Measurements from ENCODE around the gene TNFAIP8L3.
A peak's percentile ranks its signal among the peaks of the same experiment; 100 is the strongest.

TNFAIP8L3 gene

DNA sequence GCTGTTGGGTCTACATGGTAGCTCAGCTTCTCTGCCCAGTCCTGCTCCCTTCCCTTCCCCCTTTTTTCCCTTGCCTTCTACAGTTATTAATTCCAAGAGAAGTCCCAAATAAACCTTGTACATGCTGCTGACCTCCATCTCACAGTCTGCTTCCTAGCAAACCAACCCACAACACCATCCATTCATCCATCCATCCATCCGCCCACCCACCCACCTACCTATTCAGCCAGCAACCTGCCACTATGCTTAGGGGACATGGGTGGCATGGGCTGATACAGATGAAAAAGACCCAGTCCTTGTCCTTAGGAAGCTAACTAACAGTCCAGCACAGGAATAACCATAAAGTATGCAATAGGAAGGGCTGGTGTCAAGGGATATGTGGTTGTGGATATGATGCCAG, 5.7 kb downstream of the TNFAIP8L3 start:
- DNase-seq: no peak

DNA sequence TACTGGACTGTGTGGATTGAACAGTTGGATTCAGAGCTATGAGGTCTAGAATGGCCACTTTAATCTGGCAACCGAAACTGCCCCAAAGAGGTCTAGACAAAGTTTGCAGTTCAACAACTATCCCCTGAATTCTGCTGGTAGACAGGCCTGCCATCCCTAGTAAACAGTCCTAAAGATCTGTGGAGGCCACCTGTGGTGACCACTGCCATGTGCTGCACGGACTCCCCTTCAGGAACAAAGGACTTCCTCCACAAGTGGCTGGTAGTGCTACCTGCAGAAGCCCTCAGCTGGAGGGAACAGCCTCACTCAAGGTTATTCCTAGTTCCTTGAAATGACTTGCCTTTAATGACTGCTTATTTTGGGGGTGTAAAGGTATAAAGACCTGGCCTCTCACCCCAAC, 6.1 kb downstream of the TNFAIP8L3 start:
- no peak for DNase-seq

DNA sequence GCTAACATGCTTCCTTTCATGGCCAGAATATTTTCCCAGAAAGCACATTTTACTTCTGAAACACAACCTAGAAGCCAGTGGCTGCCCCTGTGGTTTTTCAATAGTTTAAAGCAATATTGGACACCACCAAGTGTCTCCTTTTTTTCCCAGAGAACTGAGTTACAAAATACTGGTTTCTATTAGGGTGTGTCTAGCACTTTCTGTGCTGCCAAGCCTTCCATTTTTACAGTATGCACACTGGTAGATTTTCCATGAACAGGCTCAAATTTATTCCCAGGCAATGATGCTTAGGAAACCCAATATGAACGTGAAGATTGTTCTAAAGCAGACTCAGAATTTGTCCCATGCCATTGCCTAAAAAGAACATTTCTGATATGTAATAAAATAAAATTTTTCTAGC, 7.2 kb downstream of the TNFAIP8L3 start:
- DNase-seq: no peak

DNA sequence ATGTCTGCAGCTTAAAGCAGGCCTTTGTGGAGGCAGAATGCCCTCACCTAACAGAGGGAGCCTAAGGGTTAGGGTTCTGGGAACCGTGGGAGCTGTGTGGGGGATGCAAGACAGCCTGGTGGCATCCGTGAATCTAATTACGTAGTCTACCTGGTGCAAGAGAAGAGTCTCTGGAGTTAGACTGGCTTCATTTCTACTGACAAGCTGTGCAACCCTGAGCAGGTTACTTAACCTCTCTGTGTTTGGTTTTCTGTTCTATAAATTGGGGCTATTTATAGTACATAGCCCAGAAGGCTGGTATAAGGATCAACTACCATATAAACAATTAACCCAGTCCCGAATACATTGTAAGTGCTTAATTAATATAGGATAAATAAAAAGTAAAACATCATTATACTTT, 8.3 kb downstream of the TNFAIP8L3 start:
- no peak for DNase-seq

DNA sequence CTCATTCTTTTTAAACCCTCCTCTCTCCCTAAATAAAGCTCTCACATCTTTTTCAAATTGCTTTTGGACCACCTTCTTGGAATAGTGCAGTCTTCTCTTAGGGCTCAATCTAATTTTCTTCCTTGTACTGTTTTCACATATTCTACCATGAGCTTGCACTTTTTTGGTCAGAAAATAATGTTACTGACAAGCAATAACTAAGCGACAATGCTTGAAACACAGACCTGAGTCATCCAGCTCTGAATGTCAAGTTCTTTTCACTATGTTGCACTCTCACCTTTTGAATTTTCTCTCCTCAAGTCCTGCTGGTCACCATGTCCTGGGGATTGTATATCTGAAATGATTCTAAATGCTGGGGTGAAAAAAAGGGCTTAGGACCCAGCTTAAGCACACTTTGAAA, 8.9 kb downstream of the TNFAIP8L3 start:
- no peak for DNase-seq

DNA sequence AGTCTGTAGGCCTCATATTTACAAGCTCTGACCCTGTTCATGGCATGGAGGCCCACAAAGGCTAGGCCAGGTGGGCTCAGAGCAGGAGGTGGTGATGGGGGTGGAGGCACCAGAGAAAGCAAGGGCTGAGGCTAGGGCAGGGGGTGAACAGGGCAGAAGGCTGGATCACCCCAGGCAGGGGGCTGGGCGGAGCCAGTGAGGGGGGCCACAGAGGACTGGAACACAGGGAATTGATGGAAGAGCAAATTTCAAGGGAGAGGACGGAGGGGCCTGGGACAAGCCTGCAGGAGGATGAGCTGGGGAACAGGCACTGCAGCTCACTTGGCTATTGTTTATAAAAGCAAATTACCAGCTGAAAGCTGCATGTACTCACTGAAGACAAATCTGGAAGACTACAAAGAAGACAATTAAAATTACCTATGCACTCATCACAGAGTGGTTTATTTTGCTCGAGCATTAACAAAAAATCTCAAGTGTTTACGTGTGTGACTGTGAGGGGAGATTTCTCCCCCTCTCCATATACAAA, 11.0 kb downstream of the TNFAIP8L3 start:
- no peak for DNase-seq

DNA sequence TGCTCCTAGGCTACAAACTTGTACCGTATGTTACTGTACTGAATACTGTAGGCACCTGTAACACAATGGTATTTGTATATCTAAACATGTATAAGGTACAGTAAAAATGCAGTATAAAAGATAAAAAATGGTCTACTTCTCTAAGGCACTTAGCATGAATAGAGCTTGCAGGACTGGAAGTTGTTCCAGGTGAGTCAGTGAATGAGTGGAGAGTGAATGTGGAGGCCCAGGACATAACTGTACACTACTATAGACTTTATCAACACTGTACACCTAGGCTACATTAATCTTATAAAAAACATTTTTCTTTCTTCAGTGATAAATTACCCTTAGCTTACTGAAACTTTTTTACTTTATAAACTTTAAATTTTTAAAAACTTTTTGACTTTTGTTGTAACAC, 12.5 kb downstream of the TNFAIP8L3 start:
- DNase-seq: no peak

DNA sequence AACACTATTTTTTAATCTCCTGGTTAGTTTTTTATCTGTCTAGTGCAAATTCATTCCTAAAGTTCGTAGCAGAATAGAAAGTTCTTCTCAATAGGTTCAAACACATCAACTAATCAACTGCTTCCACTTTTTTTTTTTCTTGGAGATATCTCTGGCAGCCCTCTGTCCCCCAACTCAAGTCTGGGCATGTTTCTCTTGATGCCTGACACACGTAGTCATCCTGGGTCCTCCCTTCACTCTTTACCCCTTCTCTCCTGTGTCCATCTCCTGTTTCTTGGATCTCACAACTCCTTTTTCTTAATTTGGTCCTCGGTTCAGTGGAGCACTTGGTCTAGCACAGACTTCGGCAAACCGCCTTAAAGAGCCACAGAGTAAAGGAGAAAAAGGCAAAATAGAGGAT, 14.4 kb downstream of the TNFAIP8L3 start:
- DNase-seq: no peak

DNA sequence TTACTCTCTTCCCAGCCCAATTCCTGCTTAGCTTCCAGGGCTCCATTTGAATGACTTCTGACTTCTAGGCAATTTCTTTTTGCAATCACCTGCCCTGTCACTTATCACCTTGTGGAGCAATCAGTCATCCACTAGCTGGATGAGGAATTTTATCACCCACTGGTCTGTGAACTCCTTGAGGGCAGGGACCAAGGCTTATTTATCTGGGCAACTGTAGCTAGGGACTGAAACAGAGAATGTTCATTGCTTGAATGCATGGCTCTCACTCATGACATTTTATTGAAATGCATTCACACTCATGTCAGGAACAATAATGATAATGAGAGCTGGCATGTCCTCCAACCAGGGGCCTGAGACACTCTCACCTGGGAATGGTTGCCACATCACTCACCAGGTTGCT, 15.5 kb downstream of the TNFAIP8L3 start:
- no peak for DNase-seq

DNA sequence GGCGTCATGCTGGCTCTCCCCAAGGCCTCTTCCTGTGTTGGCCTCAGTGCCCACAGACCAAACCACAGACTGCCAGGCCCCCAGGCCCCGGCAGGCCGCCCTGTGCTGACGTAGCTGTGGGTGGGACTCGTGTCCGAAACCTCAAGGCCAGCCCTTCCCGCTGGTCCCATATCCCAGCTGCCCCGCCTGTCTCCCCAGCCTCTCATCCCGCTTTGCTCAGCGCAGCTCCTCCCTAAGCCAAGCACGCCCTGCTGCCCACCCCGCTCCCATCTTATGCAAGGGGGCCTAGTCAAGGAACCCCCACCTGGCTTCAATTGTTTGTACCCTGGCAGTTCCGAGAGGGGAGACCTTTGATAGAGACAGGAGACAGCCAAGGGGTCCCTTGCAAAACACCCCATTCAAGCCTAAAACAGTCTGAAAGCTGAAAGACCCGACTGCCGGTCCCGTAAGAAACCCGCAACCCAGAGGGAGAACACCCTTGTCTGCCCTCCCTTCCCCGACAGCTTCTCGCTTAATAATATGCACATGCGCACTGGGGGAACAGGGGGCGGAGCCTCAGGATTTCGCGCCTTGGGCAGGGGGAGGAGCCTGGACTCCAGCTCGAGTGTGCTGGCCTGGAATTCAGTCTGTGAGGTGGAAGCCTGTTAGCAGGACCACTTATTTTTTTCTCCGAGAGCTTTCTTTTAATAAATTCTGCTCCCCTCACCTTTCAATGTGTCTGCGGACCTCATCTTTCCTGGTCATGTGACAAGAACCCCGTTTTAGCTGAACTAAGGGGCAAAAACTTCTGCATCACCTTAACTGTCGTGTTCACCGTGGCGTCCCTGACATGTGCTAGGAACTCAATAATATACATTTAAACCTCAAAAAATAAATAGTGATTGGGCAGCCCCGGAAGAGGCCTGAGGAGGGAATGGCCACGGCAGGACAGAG, 17.2 kb downstream of the TNFAIP8L3 start:
- DNase-seq: peak in 3 of 5 experiments; percentile 5 to 36 (median 14)

DNA sequence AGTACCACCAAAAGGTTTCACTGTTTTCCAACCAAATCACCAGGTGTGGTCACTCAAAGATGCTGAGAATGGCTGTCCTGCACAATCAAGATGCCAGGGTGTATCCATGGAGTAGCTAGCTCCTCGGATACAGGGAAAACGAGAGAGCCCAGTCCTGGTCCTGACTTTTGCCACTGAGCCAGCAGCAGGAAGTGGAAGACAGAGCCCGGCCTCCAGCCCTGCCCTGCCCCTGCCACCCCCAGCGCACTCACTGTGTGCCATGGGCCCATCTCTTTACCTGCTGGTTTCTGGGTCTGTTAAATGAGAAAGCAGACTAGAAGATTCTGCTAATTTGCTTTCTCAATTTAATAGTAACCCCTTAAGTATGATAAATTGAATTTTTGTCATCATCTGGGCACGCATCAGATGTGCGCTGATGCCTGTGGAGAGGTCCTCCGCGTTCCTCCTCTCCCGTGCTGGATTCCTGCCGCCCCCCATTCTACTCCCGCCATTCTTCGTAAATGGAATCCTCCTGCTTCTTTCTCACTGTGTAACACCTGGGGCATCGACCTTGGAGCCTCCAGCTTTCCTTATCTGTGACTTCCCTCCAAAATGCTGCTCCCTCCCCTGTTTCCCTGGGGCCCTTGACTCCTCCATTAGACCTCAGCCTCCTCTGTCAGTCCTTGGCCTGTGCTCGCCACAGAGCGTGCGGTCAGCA, 18.0 kb downstream of the TNFAIP8L3 start:
- no peak for DNase-seq

DNA sequence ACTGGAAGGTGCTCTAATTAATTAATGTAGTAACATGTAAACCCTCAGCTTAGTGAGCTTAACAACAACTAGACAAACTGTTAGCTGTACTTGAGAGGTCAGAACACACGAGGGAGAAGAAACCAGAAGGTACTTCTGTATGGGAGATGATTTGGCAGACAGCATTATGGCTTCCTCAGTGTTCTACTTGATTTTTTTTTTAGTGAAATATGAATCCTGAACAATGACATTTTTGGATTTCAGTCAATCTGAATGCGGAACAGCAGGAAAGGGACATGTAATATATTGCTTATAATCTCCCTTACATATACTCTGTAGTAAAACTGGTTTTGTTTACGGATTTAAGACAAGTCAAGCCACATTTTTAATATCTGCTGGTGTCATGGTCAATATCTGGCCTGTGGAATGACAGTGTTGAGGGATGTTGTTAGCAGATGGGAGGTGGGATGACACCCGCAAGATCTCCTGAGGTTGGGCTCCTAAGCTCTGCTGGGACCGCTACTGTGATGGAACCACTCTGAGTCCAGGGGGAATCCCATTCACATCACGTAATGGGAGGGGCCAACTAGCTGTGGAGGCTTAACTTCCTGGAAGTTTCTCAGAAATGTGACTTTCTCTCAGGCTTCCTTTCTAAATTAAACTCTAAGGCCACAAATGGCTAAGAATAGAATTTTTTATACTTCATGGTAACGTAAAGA, 18.7 kb downstream of the TNFAIP8L3 start:
- DNase-seq: peak in 1 of 5 experiments; percentile 16

DNA sequence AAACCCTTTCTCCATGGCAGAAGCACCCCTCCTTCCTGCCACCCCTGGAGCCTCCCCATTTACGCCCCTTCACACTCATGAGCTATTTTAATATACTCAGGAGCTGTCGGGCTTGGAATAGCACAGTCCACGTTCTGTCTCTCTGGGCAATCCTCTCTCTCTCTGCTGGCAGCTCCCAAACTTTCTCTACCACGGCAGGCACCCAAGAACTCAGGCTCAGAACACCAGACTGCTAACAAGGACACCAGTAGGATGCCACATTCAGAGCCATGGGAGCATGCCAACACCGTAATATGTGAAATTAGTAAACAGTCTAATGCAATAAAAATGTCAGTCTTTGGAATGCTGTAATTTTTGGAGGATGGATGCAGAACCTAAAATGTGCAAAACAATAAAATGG, 19.3 kb downstream of the TNFAIP8L3 start:
- DNase-seq: no peak

DNA sequence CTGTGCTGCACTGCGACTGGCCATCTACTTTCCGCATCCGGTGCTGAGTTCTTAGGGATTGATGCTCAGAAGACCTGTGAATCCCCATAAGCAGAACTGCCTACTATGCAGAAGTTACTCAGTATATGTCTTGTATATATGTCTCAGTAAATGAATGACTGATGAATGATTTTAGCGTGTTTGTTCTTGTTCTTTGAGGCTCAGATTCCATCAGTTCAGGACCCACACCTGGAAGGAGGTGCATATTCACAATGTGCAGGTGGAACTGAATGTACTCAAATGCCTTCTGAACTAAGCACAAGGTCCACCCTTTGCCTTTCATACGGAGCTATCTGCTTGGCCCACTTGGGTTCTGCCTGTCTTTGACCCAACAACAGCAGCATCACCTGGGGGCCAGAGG, 19.8 kb downstream of the TNFAIP8L3 start:
- DNase-seq: no peak

DNA sequence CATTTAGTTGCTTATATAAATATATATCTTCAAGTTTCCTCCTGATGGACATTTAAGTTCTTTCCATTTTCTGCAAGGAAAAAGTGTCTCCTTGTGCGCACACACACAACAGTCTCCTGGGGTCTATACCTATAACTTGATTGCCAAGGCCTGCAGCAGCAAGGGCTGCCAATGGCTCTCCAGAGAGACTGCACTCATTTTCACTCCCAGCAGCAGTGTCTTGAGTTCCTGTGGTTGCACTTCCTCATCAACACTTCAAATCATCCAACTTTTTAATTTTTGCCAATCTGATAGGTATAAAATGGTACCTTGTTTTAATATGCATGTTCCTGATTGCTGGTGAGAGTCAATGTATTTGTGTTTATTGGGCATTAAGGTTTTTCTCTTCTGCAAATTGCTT, 23.1 kb downstream of the TNFAIP8L3 start:
- no peak for DNase-seq

DNA sequence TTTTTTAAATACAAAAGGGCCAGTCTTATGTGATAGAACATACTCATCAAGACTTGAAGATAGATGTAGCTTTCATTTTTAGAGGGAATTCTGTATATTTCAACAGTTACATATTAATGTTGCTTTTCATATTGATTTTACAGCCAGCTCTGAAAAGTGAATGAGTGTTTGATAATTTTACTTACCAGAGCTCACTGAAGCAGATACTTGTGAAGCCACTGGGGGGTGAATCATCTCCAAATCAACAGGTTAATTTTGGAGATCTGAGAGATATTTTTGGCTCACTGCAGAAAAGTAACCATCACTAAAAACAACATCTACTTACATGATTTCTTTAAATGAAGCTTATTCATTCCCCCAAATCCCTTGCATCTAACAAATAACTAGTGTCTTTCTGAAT, 24.7 kb downstream of the TNFAIP8L3 start:
- DNase-seq: no peak

DNA sequence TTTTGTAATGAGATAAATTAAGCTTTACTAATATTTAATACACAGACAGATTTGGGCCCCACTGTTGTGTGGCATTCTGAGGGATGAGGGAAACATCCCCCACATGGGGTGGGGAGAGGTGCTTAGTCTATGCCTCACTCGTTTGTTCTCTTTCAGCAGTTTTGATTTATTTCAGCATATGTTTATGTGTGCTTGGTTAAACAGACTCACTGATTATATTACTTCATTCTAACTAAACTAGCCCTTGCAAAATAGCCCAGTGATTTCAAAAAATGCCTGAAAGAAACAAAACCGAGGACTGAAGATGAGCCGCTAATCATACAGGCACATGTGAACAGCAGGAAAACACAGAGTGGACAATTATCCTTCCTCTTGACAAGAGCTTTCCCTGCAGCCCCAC, 27.2 kb downstream of the TNFAIP8L3 start:
- no peak for DNase-seq

DNA sequence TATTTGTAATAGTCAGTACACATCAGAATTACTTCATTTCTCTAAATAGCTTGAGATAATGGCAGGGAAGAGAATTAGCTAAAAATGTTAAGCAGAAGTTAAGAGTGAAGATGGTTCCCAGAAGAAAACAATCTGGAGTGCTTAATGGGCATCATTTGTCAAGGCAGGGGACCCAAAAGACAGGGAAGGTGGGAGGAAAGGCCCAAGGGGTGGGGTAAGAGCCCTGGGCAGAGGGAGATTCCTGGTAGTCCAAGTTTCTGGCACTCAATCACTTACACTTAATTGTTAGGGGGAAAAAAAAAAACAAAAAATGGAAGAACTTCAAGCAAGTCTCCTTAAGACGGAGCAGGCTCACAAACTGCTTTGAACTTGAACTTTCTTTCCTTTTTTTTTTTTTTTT, 28.9 kb downstream of the TNFAIP8L3 start:
- DNase-seq: no peak

DNA sequence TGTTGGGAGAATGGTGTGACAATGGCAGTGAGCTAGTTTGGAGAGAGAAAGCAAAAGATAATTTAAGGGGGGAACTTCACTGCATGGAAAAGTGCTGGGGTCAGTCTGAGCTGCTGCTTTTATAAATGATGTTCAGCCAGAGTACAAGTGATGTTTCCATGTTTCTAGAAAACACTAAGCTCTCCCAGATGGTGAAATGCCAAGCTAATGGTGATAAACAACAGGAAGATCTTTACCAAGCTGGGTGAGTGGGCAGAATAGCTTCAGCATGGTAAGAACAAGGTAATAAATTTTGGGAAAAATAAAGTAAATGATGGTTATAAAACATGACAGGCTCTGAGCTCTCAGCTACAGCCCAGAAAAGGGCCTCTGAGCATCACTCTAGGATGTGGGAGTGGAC, 29.4 kb downstream of the TNFAIP8L3 start:
- no peak for DNase-seq

DNA sequence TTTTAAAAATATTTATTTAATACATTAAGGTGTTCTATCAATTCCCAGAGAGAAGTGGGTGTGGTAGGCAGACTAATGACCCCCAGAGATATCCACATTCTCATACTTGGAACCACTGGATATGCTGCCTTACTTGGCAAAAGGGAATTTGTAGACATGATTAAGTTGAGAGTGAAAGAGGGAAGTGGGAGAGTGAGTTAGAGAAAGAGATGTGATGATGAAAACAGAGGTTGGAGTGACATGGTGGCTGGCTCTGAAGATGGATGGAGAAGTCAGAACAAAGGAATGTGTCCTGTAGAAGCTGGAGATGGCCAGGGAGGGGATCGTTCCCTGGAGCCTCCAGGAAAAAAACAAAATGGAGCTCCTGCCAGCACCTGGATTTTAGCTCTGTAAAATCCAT, 32.0 kb downstream of the TNFAIP8L3 start:
- no peak for DNase-seq

DNA sequence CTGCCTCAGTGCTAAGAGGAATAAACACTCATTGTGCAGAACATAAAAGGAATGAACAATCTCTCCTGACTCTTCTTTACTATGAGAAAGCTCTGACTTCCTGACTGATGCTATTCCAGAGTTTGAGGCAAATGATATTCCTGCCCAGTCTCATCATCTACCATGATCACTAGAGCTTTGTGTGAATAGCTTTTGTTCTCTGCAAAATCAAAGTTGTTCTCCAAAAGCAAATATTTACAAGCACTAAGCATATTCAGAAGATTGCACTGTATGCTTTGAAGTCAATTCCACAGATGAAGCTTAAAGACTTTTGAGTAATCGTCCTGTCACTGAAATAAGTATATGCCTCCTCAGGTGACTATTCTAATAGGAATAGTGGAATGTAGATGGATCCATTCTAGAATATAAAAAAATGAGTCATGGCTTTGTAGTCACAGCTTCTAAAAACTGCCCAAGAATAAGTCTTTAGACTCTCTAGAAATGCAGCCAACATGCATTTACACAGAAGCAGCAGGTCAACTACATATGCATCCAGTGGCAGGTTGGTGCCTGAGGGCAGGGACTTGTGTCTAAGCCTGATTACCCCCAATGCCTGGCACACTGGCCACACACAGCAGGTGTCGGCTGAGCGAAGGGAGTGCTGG, 34.6 kb downstream of the TNFAIP8L3 start:
- DNase-seq: no peak

DNA sequence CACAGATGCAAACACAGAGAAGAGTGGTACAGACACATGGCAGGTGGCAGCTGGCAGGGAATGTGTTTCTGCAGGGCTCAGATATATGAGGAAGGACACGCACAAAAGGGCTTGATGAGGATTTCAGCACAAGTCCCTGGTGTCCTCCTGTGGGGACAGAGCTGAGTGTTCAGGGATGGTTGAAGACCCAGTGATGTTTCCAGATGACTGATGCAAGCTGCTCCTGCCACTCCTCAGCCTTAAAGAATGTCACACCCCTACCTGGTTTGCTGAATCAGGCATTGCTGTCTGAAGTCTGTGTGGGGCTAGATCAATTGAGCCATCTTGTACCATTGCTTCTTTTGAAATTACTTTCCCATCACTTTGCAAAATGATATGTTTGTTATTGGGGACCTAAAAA, 40.2 kb downstream of the TNFAIP8L3 start:
- no peak for DNase-seq

DNA sequence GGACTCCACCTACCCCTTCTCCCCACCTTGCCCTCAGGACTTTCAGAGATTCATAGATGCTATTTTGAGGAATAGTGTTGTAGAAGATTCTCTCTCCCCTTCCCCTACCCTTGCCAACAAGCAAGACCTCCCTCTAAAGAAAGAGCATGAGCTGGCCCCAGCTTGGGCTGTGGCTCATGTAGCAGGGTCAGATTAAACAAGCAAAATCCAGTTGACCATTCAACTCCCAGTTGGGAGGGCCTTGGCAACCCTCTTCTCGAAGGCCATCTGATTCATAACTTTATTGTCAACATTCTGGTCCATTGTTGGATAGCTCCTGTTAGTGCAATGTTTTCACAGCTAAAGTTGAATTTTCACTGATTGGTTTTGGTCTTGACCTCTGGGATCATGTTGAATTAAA, 41.1 kb downstream of the TNFAIP8L3 start:
- no peak for DNase-seq
